ENCODE results near the gene H1-8. TPM values are rescaled to one million over a fixed set of nuclear protein-coding genes. Genes with fewer than 3 reads are reported as not detected.

The H1-8 gene
- polyA plus RNA-seq, 3 donors = not detected

GRCh38 chr3:129571605-129572547, 28.9 kb downstream of the H1-8 start:
- no peak for DNase-seq

GRCh38 chr3:129572603-129573002, 29.6 kb downstream of the H1-8 start:
- DNase-seq = no peak

GRCh38 chr3:129573493-129573892, 30.5 kb downstream of the H1-8 start:
- DNase-seq = no peak

- DNase-seq = no peak
These were observed 31.2 kb downstream of the H1-8 start for GRCh38 chr3:129574206-129574605.

GRCh38 chr3:129575233-129575996, 32.4 kb downstream of the H1-8 start:
- no peak for DNase-seq

GRCh38 chr3:129575997-129576384, 33.0 kb downstream of the H1-8 start:
- DNase-seq = no peak

GRCh38 chr3:129576514-129577352, 33.8 kb downstream of the H1-8 start:
- DNase-seq = no peak

GRCh38 chr3:129577366-129577765, 34.4 kb downstream of the H1-8 start:
- no peak for DNase-seq

GRCh38 chr3:129577925-129578786, 35.2 kb downstream of the H1-8 start:
- DNase-seq = no peak

GRCh38 chr3:129579991-129580390, 37.0 kb downstream of the H1-8 start:
- DNase-seq = no peak

- no peak for DNase-seq
These were observed 38.6 kb downstream of the H1-8 start for GRCh38 chr3:129581623-129582022.

GRCh38 chr3:129582799-129583198, 39.8 kb downstream of the H1-8 start:
- no peak for DNase-seq

GRCh38 chr3:129583289-129583688, 40.3 kb downstream of the H1-8 start:
- no peak for DNase-seq

- no peak for DNase-seq
These were observed 41.7 kb downstream of the H1-8 start for GRCh38 chr3:129584631-129585030.

GRCh38 chr3:129585949-129586657, 43.1 kb downstream of the H1-8 start:
- no peak for DNase-seq

GRCh38 chr3:129586746-129587430, 43.9 kb downstream of the H1-8 start:
- no peak for DNase-seq

GRCh38 chr3:129587566-129588210, 44.7 kb downstream of the H1-8 start:
- DNase-seq = no peak

- DNase-seq = no peak
These were observed 47.2 kb downstream of the H1-8 start for GRCh38 chr3:129590215-129590614.

GRCh38 chr3:129591932-129592331, 49.0 kb downstream of the H1-8 start:
- DNase-seq = no peak

Measured in renal pelvis (tissue), 4 donors.